IMR-90 (cell line): ENCODE data around the gene AFDN. TPM values are rescaled to one million over a fixed set of nuclear protein-coding genes. Genes with fewer than 3 reads are reported as not detected.

Source experiments
- ATAC-seq: fragments of 200-7000 bp; cut with Tn5 transposase; 2 replicates; pipeline ENCODE4 v1.9.1; 2020; ENCODE audit warnings: low read depth, mild to moderate bottlenecking, moderate library complexity
- BruUV-seq: library from RNA; stranded (reverse); fragments of 400-500 nt; replicated peaks from 2 replicates; lab custom pipeline; 2021; lab: Mats Ljungman, UMichigan
- CTCF ChIA-PET: fragments of 300-600 bp; formaldehyde crosslinking; extraction: SDS; loops from one replicate; lab custom pipeline; 2021; ENCODE audit warnings: antibody characterized with exemption; lab: Yijun Ruan, JAX
- POLR2A ChIA-PET: fragments of 300-600 bp; sonication (Branson Sonifier 250); formaldehyde crosslinking; loops from one replicate; lab custom pipeline; 2022; ENCODE audit warnings: antibody characterized with exemption; ENCODE audit not compliant: unreplicated experiment; lab: Charles Lee
- DNase-seq: peaks from one replicate; pipeline ENCODE4 v3.0.0; 2013
- H2AFZ ChIP-seq: replicated peaks from 2 replicates; pipeline ENCODE3; 2013; ENCODE audit warnings: low read length, mild to moderate bottlenecking; ENCODE audit not compliant: poor library complexity
- H2AK5ac ChIP-seq: 2 replicates; pipeline ENCODE4 v1.6.1; 2013; ENCODE audit warnings: low read depth, low read length, inconsistent platforms
- H2AK9ac ChIP-seq: replicated peaks from 2 replicates; pipeline ENCODE3; 2013; ENCODE audit warnings: mild to moderate bottlenecking, low read depth, low read length, moderate library complexity; ENCODE audit not compliant: poor library complexity
- H2BK120ac ChIP-seq: 2 replicates; pipeline ENCODE4 v1.6.1; 2013; ENCODE audit warnings: low read depth, low read length, inconsistent platforms
- H2BK15ac ChIP-seq: 3 replicates; pipeline ENCODE4 v1.6.1; 2013; ENCODE audit warnings: low read depth, low read length, inconsistent platforms
- H2BK20ac ChIP-seq: 2 replicates; pipeline ENCODE4 v1.6.1; 2013; ENCODE audit warnings: low read depth, mild to moderate bottlenecking, inconsistent platforms, low read length, moderate library complexity
- H2BK5ac ChIP-seq: 2 replicates; pipeline ENCODE4 v1.6.1; 2013; ENCODE audit warnings: mild to moderate bottlenecking, low read depth, low read length, inconsistent platforms; ENCODE audit not compliant: poor library complexity, severe bottlenecking
- H3K14ac ChIP-seq: replicated peaks from 2 replicates; pipeline ENCODE4 v1.6.1; 2013; ENCODE audit warnings: low read depth, low read length, inconsistent platforms
- H3K18ac ChIP-seq: 2 replicates; pipeline ENCODE4 v1.6.1; 2013; ENCODE audit warnings: low read depth, low read length, control low read depth
- H3K23ac ChIP-seq: 2 replicates; pipeline ENCODE4 v1.6.1; 2013; ENCODE audit warnings: low read depth, low read length, inconsistent platforms
- H3K27ac ChIP-seq: 2 replicates; pipeline ENCODE4 v1.5.1; 2013; ENCODE audit warnings: mild to moderate bottlenecking, control low read depth, low read length; ENCODE audit not compliant: insufficient read depth
- H3K27me3 ChIP-seq: 2 replicates; pipeline ENCODE4 v1.6.1; 2013; ENCODE audit warnings: low read length; ENCODE audit not compliant: control insufficient read depth, insufficient read depth
- H3K36me3 ChIP-seq: 2 replicates; pipeline ENCODE4 v1.6.1; 2013; ENCODE audit warnings: low read length, mixed read lengths; ENCODE audit not compliant: control insufficient read depth, insufficient read depth
- H3K4ac ChIP-seq: 2 replicates; pipeline ENCODE4 v1.6.1; 2013; ENCODE audit warnings: low read depth, low read length, inconsistent platforms
- H3K4me1 ChIP-seq: 2 replicates; pipeline ENCODE4 v1.6.1; 2013; ENCODE audit warnings: low read length, mixed read lengths; ENCODE audit not compliant: control insufficient read depth, insufficient read depth
- H3K4me2 ChIP-seq: 2 replicates; pipeline ENCODE4 v1.6.1; 2013; ENCODE audit warnings: low read depth, mild to moderate bottlenecking, control low read depth, low read length, moderate library complexity
- H3K4me3 ChIP-seq: 2 replicates; pipeline ENCODE4 v1.5.1; 2013; ENCODE audit warnings: low read depth, mild to moderate bottlenecking, control low read depth, low read length, moderate library complexity; ENCODE audit not compliant: insufficient read depth
- H3K56ac ChIP-seq: 2 replicates; pipeline ENCODE4 v1.6.1; 2013; ENCODE audit warnings: low read length, inconsistent platforms; ENCODE audit not compliant: insufficient read depth; ENCODE audit errors: extremely low read depth
- H3K79me1 ChIP-seq, 2 experiments: 2 replicates each; pipeline ENCODE4 v1.6.1; 2013; ENCODE audit warnings: low read length in 2 of 2, inconsistent platforms in 1 of 2, low read depth in 1 of 2
- H3K9ac ChIP-seq: 2 replicates; pipeline ENCODE4 v1.6.1; 2013; ENCODE audit warnings: low read depth, low read length, control low read depth
- H3K9me1 ChIP-seq: 2 replicates; pipeline ENCODE4 v1.6.1; 2013; ENCODE audit warnings: low read length, inconsistent platforms; ENCODE audit not compliant: insufficient read depth
- H3K9me3 ChIP-seq: 2 replicates; pipeline ENCODE4 v1.6.1; 2013; ENCODE audit warnings: low read length; ENCODE audit not compliant: control insufficient read depth, insufficient read depth
- H4K20me1 ChIP-seq: 2 replicates; pipeline ENCODE4 v1.6.1; 2013; ENCODE audit warnings: low read length, inconsistent platforms; ENCODE audit not compliant: insufficient read depth
- H4K5ac ChIP-seq: 2 replicates; pipeline ENCODE4 v1.6.1; 2013; ENCODE audit warnings: mild to moderate bottlenecking, low read depth, low read length, control low read depth
- H4K8ac ChIP-seq, 2 experiments: 2 replicates each; pipeline ENCODE4 v1.6.1; 2013; ENCODE audit warnings: low read depth in 2 of 2, low read length in 2 of 2, control low read depth in 1 of 2, inconsistent platforms in 1 of 2
- H4K91ac ChIP-seq: 2 replicates; pipeline ENCODE4 v1.6.1; 2013; ENCODE audit warnings: low read depth, low read length, inconsistent platforms; ENCODE audit not compliant: insufficient read depth
- CEBPB ChIP-seq: IDR thresholded peaks from 2 replicates; pipeline ENCODE4 v1.6.1; 2012; ENCODE audit warnings: low read depth, low read length, improper control_type of control experiment
- POLR2A ChIP-seq: IDR thresholded peaks from 2 replicates; pipeline ENCODE4 v1.6.1; 2012; ENCODE audit warnings: mild to moderate bottlenecking, low read depth, low read length
- dilution Hi-C: fragments of 300-500 bp; cut with HindIII; formaldehyde crosslinking; loops from one replicate; pipeline ENCODE4 v1.14.3; 2018; ENCODE audit warnings: low sequenced_read_pairs; ENCODE audit not compliant: unreplicated experiment
- in situ Hi-C: fragments of 300-500 bp; cut with MboI; formaldehyde crosslinking; loops from 3 replicates; pipeline ENCODE4 v1.14.3; 2019; ENCODE audit warnings: low sequenced_read_pairs, inconsistent platforms, mixed read lengths
- intact Hi-C: fragments of 100-400 bp; cut with micrococcal nuclease; formaldehyde crosslinking; loops from 2 replicates; pipeline ENCODE4 v1.10.0; 2022
- polyA plus RNA-seq, 3 experiments: library from polyadenylated mRNA; depleted of rRNA; stranded (reverse); fragments of >200 nt; gene quantifications; 2 replicates each; pipeline ENCODE4 v1.2.3, GENCODE V29; 2012; ENCODE audit warnings: low replicate concordance in 1 of 3
- total RNA-seq: library from RNA; depleted of rRNA; stranded (reverse); fragments of >200 nt; gene quantifications from 2 replicates; pipeline ENCODE4 v1.2.3, GENCODE V29; 2012

Gene AFDN
- total and polyA plus RNA-seq, 2 of the 4 experiments (the other 2 are of a cell fraction): 11.6 to 20.8 TPM

DNA sequence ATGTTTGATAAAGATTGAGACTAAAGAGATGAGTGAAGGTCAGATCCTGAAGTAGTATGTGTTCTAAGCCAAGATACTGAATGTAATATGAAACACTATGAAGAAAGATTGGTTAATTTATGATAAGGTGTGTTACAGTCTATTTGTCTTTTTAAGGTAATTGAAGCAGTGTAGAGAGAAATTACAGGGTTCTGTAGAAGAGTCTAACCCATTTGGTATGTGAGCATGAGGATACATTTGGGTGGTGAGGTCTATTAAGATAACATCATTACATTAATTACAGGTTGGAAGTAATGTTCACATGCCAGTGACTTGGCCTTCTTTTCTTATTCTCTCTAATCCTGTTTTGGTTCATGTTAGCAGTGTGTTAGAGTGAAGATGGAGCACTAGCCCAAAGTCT is 61.4 kb downstream of the AFDN start:
- Histone ChIP-seq H3K18ac (no peak overlapping the region), H2BK5ac (no peak overlapping the region), H3K23ac (no peak overlapping the region), H3K79me1 (no peaks in the 10 kb centered on the region; a peak in 1 of 4 replicates), H4K8ac (no peak overlapping the region), H2AK5ac (no peak overlapping the region), H3K9me1 (no peaks in the 10 kb centered on the region), H3K27me3 (no peaks in the 10 kb centered on the region), H3K14ac (no peak overlapping the region), H2BK120ac (no peak overlapping the region), H3K4ac (no peak overlapping the region), H2AFZ (no peak overlapping the region), H4K5ac (no peak overlapping the region), H3K4me3 (no peak overlapping the region), H4K20me1 (no peaks in the 10 kb centered on the region), H3K27ac (no peak overlapping the region), H2AK9ac (no peak overlapping the region), H2BK15ac (no peak overlapping the region), H3K9ac (no peak overlapping the region), H3K9me3 (no peaks in the 10 kb centered on the region), H2BK20ac (no peak overlapping the region), H4K91ac (no peak overlapping the region), H3K56ac (no peak overlapping the region), H3K36me3 (peaks cover 7% of the 10 kb centered on the region), H3K4me2 (no peak overlapping the region), H3K4me1 (no peaks in the 10 kb centered on the region)
- POLR2A ChIA-PET: no interaction called here
- no peak for ATAC-seq
- dilution Hi-C loops: no loop called here
- no peak for TF ChIP-seq POLR2A
- TF ChIP-seq CEBPB: no peak
- BruUV-seq: no TSS peak
- intact Hi-C loops: no loop called here
- in situ Hi-C loops: loop anchor here (25.0 kb wide), 1 partner anchor 676 kb away; no protein-coding TSS in a partner anchor
- DNase-seq: no peak
- CTCF ChIA-PET: no interaction called here
